GM19438 (cell line): ENCODE results near the gene S1PR5.
A peak's percentile ranks its signal among the peaks of the same experiment; 100 is the strongest.

Experiments
- ATAC-seq: cut with Tn5 transposase; IDR thresholded peaks from one replicate; pipeline ENCODE4 v1.9.1; 2021; ENCODE audit warnings: low read depth; ENCODE audit not compliant: unreplicated experiment

S1PR5 gene

DNA sequence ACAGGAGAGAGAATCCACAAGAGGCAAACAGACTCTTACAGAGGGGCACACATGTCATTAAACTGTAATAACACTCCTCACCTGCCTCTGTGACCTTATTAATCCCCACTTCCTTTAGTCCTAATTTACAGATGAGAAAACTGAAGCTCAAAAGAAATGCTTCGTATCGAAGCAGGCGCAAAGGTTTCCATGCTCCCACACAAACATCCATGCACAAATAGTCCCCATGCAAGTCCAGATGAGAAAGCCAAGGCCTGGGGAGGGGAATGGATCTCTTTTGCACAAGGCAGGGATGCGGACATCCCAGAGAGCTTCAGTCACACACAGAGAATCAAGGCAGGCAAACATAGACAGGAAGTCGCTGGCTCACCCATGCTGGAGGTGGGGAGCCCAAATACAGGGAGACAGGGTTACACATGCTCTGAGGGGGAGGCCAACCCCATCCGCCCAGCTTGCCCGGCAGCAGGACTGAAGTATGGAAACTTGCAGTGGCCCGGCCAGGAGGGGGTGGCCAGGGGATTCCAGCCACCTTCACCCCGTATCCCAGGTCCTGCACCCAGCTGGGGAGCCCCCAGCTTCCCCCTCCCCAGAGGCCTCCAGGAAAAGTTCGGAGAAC lies 468 bp downstream of the S1PR5 start:
- no peak for ATAC-seq

DNA sequence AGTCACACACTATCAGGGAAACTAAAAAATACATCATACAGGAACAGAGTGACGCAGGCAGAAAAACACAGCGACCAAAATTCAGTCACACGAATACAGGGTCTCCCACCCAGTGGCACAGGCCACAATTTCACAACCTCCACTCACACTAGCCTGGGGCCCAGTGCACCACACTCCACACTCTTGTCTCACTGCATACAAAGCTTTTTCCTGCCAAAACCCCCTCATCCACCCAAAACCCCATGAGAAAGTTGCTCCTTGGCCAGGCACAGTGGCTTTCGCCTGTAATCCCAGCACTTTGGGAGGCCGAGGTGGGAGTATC lies 1.2 kb downstream of the S1PR5 start:
- no peak for ATAC-seq

DNA sequence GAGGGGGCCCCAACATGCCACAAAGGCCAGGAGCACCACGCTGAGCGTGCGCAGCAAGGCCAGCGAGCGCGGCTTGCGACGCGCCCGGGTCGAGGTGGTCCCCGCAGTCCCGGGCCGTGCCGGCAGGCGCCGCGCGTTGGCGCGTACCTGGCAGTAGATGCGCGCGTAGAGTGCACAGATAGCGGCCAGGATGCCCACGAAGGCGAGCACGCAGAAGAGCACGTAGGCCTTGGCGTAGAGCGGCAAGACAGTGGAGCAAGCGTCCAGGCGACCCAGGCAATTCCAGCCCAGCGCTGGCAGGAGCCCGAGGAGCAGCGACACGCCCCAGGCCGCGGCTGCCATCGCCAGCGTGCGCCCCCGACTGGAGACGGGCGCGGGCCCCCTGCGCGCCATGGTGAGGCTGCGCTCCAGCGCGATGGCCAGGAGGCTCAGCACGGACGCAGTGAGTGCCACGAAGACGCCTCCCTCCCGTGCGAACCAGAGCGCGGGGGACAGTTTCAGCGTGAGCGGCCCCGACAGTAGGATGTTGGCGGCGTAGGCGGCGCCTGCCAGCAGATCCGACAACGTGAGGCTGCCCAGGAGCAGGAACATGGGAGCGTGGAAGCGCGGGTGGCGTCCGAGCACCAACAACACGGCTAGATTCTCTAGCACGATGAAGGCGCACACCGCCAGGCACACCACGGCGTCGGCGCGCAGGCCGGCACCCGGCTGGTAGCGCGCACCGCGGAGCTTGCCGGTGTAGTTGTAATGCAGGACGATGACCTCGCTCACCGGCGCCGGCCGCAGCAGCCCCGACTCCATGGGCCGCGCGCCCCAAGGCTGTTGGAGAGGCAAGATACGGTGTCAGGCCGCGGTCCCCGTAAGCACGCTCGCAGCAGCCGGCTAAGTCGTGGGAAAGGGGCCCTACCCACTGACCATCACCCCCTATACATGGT lies 2.8 kb downstream of the S1PR5 start:
- no peak for ATAC-seq

DNA sequence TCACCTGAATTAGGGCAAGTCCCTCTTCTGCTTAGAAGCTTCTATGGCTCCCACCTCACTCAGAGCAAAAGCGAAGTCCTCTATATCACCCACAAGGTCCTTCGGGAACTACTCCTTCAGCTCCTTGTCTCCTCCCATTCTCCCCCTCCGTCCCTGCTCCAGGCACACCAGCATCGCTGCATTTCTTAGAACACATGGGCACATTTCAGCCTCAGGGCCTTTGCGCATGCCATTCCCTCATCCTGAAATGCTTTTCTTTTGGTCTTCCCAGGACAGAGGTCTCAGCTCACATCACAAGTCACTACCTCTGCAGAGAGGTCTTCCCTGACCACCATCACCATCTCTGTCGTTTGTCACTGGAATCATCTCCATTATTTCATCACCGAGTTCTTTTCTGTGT lies 4.0 kb downstream of the S1PR5 start:
- ATAC-seq: no peak

GRCh38 chr19:10510301-10510802 lies 6.9 kb downstream of the S1PR5 start:
- ATAC-seq: no peak

DNA sequence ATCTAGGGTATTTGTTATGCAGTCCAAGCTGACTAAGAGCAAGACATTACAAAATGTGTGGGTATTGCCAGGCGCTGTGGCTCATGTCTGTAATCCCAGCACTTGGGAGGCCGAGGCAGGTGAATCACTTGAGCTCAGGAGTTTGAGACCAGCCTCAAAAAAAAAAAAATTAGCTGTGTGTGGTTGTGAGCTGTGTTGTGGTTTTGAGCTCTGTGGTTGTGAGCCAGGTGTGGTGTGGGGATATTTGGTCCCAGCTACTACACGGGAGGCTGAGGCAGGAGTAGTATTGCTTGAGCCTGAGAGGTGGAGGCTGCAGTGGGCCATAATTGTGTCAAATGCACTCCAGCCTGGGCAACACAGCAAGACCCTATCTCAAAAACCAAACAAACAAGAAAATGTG lies 8.5 kb downstream of the S1PR5 start:
- ATAC-seq: no peak

DNA sequence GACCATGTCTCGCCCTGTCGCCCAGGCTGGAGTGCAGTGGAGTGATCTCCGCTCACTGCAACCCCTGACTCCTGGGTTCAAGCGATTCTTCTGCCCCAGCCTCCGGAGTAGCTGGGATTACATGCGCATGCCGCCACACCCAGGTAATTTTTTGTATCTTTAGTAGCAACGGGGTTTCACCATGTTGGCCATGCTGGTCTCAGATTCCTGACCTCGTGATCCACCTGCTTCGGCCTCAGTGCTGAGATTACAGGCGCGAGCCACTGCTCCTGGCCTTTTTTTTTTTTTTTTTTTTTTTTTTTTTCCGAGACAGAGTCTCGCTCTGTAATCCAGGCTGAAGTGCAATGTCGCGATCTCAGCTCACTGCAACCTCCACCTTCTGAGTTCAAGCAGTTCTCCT lies 9.2 kb downstream of the S1PR5 start:
- no peak for ATAC-seq

- ATAC-seq: no peak
Measured at GRCh38 chr19:10505583-10506229, 11.5 kb downstream of the S1PR5 start.

- peak; percentile 24 for ATAC-seq
Measured at GRCh38 chr19:10503002-10503789, 14.1 kb downstream of the S1PR5 start, which contains the start of gene KEAP1. TSS of gene KEAP1 (minus strand) at chr19:10503356. CDS start at chr19:10500033, 3,323 bp downstream.

- ATAC-seq: peak; percentile 74
Measured at GRCh38 chr19:10502524-10503001, 14.7 kb downstream of the S1PR5 start.

GRCh38 chr19:10501971-10502523 lies 15.2 kb downstream of the S1PR5 start:
- peak; percentile 22 for ATAC-seq

DNA sequence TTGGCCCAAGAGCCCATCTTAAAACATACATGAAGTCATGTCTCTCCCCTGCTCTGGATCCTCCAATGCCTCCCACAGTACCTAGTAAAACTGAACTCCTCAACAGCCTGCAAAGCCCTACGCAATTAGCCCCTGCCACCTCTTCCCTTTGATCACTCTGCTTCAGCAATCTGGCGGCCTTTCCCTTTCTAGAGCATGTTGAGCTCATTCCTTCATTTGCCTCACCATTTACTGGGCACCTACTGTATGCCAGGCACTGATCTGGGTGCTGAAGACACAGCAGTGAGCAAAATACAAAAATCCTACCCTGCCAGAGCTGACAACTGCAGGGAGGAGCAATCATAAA lies 17.0 kb downstream of the S1PR5 start:
- no peak for ATAC-seq

DNA sequence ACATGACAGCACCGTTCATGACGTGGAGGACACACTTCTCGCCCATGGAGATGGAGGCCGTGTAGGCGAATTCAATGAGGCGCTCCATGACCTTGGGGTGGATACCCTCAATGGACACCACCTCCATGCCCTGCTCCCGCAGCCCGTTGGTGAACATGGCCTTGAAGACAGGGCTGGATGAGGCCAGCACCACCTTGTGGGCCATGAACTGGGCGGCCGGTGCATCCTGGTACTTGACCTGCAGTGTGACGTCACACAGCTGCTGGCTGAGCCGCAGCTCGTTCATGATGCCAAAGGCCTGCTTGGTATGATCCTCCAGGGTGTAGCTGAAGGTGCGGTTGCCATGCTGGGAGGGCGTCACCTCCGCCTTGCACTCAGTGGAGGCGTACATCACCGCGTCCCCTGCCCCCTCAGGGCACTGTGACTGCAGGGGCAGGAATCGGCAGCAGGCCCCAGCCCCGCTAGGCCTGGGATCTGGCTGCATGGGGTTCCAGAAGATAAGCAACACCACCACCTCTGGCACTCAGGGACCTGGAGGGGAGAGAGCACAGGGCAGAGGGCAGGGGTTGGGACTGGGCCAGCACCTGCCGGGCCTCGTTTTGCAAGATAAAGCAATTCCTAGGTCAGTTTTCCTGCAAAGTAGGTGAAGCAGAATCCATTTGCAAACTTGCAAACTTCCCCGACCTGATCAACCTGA lies 17.5 kb downstream of the S1PR5 start:
- no peak for ATAC-seq

DNA sequence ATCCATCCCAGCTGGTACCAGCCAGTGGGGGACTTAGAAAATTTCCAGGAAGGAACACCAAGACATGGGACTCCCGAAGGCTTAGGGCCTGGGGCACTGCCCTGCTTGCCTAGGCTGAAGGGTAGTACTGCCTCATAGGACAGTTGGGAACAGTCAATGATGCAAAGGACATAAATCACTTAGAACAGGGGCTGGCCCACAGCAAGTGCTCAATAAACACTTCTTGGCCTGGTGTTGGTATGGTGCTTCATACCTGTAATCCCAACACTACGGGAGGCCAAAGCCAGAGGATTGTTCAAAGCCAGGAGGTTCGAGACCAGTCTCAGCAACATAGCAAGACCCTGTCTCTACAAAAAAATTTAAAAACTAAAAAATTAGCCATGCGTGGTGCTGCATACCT lies 19.9 kb downstream of the S1PR5 start:
- ATAC-seq: no peak

DNA sequence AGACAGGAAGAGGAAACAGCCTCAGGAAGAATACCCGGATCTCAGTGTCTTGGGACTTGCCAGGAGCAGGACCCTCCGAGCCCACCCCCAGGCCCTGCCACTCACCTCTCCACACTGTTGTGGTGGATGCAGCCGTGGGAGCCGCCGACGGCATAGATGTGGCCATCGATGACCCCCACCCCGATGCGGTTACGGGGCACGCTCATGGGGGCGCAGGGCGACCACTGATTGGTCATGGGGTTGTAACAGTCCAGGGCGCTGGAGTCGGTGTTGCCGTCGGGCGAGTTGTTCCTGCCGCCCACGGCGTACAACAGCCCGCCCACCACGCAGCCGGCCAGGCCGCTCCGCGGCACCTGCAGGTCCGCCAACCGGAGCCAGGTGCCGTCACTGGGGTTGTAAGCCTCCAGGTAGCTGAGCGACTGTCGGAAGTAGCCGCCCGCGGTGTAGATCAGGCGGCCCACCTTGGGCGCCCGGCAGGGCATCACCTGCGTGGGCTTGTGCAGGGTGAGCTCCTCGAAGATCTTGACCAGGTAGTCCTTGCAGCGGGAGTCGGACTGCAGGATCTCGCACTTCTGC lies 25.7 kb downstream of the S1PR5 start:
- no peak for ATAC-seq

DNA sequence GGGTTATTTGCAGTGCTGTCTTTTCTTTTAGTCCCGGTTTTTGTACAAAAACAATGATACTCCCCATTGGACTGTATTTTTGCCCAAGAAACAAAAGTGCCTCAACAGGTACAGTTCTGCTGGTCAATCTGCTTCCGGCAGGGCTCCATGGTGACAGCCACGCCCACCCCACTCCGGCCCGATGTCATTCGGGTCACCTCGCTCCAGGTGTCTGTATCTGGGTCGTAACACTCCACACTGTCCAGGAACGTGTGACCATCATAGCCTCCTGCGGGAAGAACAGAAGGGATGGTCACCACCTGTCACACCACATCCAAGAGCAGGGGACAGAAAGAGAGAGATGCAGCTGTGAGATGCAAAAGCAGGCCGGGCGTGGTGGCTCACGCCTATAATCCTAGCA lies 30.7 kb downstream of the S1PR5 start:
- ATAC-seq: no peak

GRCh38 chr19:10478903-10479384 lies 38.3 kb downstream of the S1PR5 start:
- no peak for ATAC-seq

GRCh38 chr19:10478476-10478875 lies 38.8 kb downstream of the S1PR5 start:
- no peak for ATAC-seq

- no peak for ATAC-seq
Measured at GRCh38 chr19:10474962-10475451, 42.2 kb downstream of the S1PR5 start.
